HepG2 (cell line): ENCODE measurements around the gene MZF1. TPM values are rescaled to one million over a fixed set of nuclear protein-coding genes. Genes with fewer than 3 reads are reported as not detected.

Experiments
- BHLHE40 ChIP-seq: IDR thresholded peaks from 2 replicates; pipeline ENCODE4 v1.6.1; 2011; ENCODE audit warnings: low read length, improper control_type of control experiment
- BRCA1 ChIP-seq: sonication (generic); formaldehyde crosslinking; IDR thresholded peaks from 2 replicates; pipeline ENCODE4 v1.4.0; 2020; ENCODE audit warnings: missing genetic modification reagents
- CEBPG ChIP-seq: IDR thresholded peaks from 2 replicates; pipeline ENCODE4 v1.6.1; 2016
- HIC2 ChIP-seq: sonication (generic); formaldehyde crosslinking; IDR thresholded peaks from 2 replicates; pipeline ENCODE4 v1.9.0; 2022; ENCODE audit warnings: low read depth, missing genetic modification reagents
- ISL2 ChIP-seq: sonication (generic); formaldehyde crosslinking; IDR thresholded peaks from 2 replicates; pipeline ENCODE4 v1.5.0; 2020; ENCODE audit warnings: missing genetic modification reagents
- ISX ChIP-seq: sonication (generic); formaldehyde crosslinking; conservative IDR thresholded peaks from 2 replicates; pipeline ENCODE4 v1.5.0; 2020; ENCODE audit warnings: missing genetic modification reagents
- KDM1A ChIP-seq: IDR thresholded peaks from 2 replicates; pipeline ENCODE4 v1.6.1; 2016; ENCODE audit warnings: missing compliant biosample characterization
- NBN ChIP-seq: fragments of 450-650 bp; conservative IDR thresholded peaks from 2 replicates; pipeline ENCODE4 v1.6.1; 2017
- NONO ChIP-seq, 2 experiments: fragments of 450-650 bp in 1 of 2; sonication (generic) in 1 of 2; formaldehyde crosslinking in 1 of 2; IDR thresholded peaks in 1 of 2; conservative IDR thresholded peaks in 1 of 2; 2 replicates each; pipeline versions ENCODE4 v1.6.1 to v1.8.0; 2017 to 2022; ENCODE audit warnings: mild to moderate bottlenecking in 1 of 2, missing genetic modification reagents in 1 of 2, moderate library complexity in 1 of 2
- PBX2 ChIP-seq: IDR thresholded peaks from 2 replicates; pipeline ENCODE4 v1.6.1; 2016; ENCODE audit warnings: control low read depth
- RBM39 ChIP-seq: fragments of 200-400 bp; formaldehyde crosslinking; IDR thresholded peaks from one replicate; pipeline ENCODE4 v1.6.1; 2018; ENCODE audit warnings: antibody characterized with exemption, mild to moderate bottlenecking, low read depth, low read length; ENCODE audit not compliant: poor library complexity, severe bottlenecking
- TP53 ChIP-seq: sonication (generic); formaldehyde crosslinking; conservative IDR thresholded peaks from 2 replicates; pipeline ENCODE4 v1.4.0; 2020; ENCODE audit warnings: missing genetic modification reagents
- ZBTB2 ChIP-seq: sonication (generic); formaldehyde crosslinking; IDR thresholded peaks from 2 replicates; pipeline ENCODE4 v1.8.0; 2022; ENCODE audit warnings: low read depth, missing genetic modification reagents
- ZFP41 ChIP-seq: sonication (generic); formaldehyde crosslinking; IDR thresholded peaks from 2 replicates; pipeline ENCODE4 v1.4.0; 2020; ENCODE audit warnings: mild to moderate bottlenecking, missing genetic modification reagents, borderline replicate concordance
- ZFP82 ChIP-seq: sonication (generic); formaldehyde crosslinking; IDR thresholded peaks from 2 replicates; pipeline ENCODE4 v1.5.1; 2020; ENCODE audit warnings: mild to moderate bottlenecking, missing genetic modification reagents, borderline replicate concordance
- ZNF24 ChIP-seq: fragments of 450-650 bp; IDR thresholded peaks from 2 replicates; pipeline ENCODE4 v1.6.1; 2017; ENCODE audit warnings: antibody characterized with exemption, mild to moderate bottlenecking
- ZNF33A ChIP-seq: sonication (generic); formaldehyde crosslinking; IDR thresholded peaks from 2 replicates; pipeline ENCODE4 v1.5.1; 2020; ENCODE audit warnings: missing genetic modification reagents, mild to moderate bottlenecking, moderate library complexity, borderline replicate concordance
- ZNF550 ChIP-seq: sonication (generic); formaldehyde crosslinking; IDR thresholded peaks from 2 replicates; pipeline ENCODE4 v1.4.0; 2020; ENCODE audit warnings: mild to moderate bottlenecking, missing genetic modification reagents, borderline replicate concordance
- ZNF879 ChIP-seq: sonication (generic); formaldehyde crosslinking; IDR thresholded peaks from 2 replicates; pipeline ENCODE4 v1.8.1; 2023; ENCODE audit warnings: missing genetic modification reagents
- ZSCAN30 ChIP-seq: sonication (generic); formaldehyde crosslinking; IDR thresholded peaks from 2 replicates; pipeline ENCODE4 v1.5.0; 2020; ENCODE audit warnings: mild to moderate bottlenecking, missing genetic modification reagents
- polyA plus RNA-seq, 8 experiments: library from polyadenylated mRNA; depleted of rRNA in 3 of 8; stranded (reverse) in 7 of 8; unstranded in 1 of 8; fragments of >200 nt; fragmentation: Illumina TruSeq in 4 of 8; extraction: Trizol in 4 of 8; gene quantifications; 2 replicates each; pipeline versions ENCODE4 v1.2.1 to v1.2.3, GENCODE V29; 2011 to 2016; ENCODE audit warnings: low read depth in 4 of 8, missing spikeins in 1 of 8, mixed read lengths in 1 of 8; ENCODE audit not compliant: insufficient read depth in 1 of 8
- total RNA-seq, 5 experiments: library from RNA; depleted of rRNA; stranded (reverse); fragments of >200 nt; fragmentation: Illumina TruSeq; extraction: Trizol; gene quantifications; 2 replicates each; pipeline ENCODE4 v1.2.3, GENCODE V29; 2016; ENCODE audit warnings: low read depth in 1 of 5
- TF ChIP-seq, protein P1 (sequence below): sonication (generic); formaldehyde crosslinking; IDR thresholded peaks from 2 replicates; pipeline ENCODE4 v1.4.0; 2020; ENCODE audit warnings: missing genetic modification reagents
- TF ChIP-seq, protein P2 (sequence below): sonication (generic); formaldehyde crosslinking; IDR thresholded peaks from 2 replicates; pipeline ENCODE4 v1.8.0; 2022; ENCODE audit warnings: mild to moderate bottlenecking, missing genetic modification reagents, moderate library complexity

The MZF1 gene
- total and polyA plus RNA-seq, 2 of the 13 experiments (the other 11 are each of a cell fraction or from before 2014, with no cell fraction given): 3.1 to 8.1 TPM

DNA sequence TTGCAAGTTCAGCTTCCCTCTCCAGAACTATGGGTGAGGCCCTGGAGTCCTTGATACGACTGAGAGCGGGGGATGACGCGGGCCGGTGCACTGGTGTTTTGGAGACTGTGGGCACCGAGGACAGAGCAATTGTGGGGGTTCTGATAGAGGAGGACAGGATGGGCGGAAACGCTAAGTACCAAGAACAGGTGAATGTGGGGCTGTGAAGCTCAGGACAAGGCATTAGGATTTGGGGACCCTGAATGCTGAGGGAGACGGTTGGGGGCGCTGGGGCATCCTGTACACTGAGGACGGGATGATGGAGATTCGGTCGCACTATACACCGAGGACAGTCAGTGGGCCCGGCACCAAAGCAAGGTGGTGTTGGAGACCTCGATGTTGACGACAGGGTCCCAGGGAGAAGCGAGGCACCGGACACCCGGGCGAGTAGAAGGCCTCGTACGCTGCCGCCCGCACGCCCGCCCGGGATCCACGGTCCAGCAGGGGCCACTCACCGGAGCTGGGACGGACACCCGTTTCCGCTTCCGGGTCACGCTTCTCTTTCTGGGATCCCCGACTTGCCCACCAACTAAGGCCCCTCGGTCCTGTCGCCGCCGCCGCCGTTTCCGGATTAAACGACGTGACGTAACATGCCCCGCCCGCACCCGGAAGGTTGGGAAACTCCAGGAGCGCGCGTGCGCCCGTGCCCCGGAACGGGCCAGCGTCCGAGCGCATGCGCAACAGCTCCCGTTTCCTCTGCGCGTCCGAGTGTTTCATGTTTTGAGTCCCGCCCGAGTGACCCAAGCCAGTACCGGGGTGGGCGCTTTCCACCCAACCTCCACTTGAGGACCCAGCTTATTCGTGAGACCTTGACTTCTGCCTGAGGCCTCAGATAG lies 18.4 kb downstream of the MZF1 start, which contains the start of gene CHMP2A (continued):
- TF ChIP-seq ZBTB2 (CRISPR knock-in tag): peak; percentile 98
- TF ChIP-seq, protein P1, sequence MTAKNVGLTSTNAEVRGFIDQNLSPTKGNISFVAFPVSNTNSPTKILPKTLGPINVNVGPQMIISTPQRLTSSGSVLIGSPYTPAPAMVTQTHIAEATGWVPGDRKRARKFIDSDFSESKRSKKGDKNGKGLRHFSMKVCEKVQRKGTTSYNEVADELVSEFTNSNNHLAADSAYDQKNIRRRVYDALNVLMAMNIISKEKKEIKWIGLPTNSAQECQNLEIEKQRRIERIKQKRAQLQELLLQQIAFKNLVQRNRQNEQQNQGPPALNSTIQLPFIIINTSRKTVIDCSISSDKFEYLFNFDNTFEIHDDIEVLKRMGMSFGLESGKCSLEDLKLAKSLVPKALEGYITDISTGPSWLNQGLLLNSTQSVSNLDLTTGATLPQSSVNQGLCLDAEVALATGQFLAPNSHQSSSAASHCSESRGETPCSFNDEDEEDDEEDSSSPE (CRISPR knock-in tag): peak; percentile 19; the same call in 1 of the 2 replicates
- TF ChIP-seq, protein P2, sequence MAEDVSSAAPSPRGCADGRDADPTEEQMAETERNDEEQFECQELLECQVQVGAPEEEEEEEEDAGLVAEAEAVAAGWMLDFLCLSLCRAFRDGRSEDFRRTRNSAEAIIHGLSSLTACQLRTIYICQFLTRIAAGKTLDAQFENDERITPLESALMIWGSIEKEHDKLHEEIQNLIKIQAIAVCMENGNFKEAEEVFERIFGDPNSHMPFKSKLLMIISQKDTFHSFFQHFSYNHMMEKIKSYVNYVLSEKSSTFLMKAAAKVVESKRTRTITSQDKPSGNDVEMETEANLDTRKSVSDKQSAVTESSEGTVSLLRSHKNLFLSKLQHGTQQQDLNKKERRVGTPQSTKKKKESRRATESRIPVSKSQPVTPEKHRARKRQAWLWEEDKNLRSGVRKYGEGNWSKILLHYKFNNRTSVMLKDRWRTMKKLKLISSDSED (CRISPR knock-in tag): no peak
- TF ChIP-seq ZSCAN30: no peak
- TF ChIP-seq NBN: no peak
- no peak for TF ChIP-seq TP53 (CRISPR knock-in tag)
- TF ChIP-seq HIC2 (CRISPR knock-in tag): no peak
- peak; percentile 46; the same call in 1 of the 2 replicates for TF ChIP-seq BHLHE40
- TF ChIP-seq ZFP41 (CRISPR knock-in tag): no peak
- TF ChIP-seq ISL2 (CRISPR knock-in tag): no peak
- TF ChIP-seq BRCA1: no peak
- peak; percentile 85 for TF ChIP-seq CEBPG (CRISPR knock-in tag)
- TF ChIP-seq KDM1A (CRISPR knock-in tag): no peak
- no peak for TF ChIP-seq ZNF879 (CRISPR knock-in tag)
- no peak for TF ChIP-seq ZNF24
- no peak for TF ChIP-seq RBM39
- TF ChIP-seq ZNF33A (CRISPR knock-in tag): no peak
- no peak for TF ChIP-seq PBX2
- no peak for TF ChIP-seq ISX (CRISPR knock-in tag)
- TF ChIP-seq NONO (IDR thresholded peaks at IDR 0.05): no peak
- TF ChIP-seq NONO (CRISPR knock-in tag; conservative IDR thresholded peaks at IDR 0.05): peak; percentile 71
- no peak for TF ChIP-seq ZNF550 (CRISPR knock-in tag)
- TF ChIP-seq ZFP82: 0 out of 2 replicates have a peak, but pooled peaks have one; percentile 46
